H1 (cell line): ENCODE measurements around the gene CLDN3. TPM values are rescaled to one million over a fixed set of nuclear protein-coding genes. Genes with fewer than 3 reads are reported as not detected.
A peak's percentile ranks its signal among the peaks of the same experiment; 100 is the strongest.

Experiments used
- NRF1 ChIP-seq: IDR thresholded peaks from 2 replicates; pipeline ENCODE4 v1.6.1; 2011; ENCODE audit warnings: mild to moderate bottlenecking, low read depth, low read length, improper control_type of control experiment
- PHF8 ChIP-seq: fragments of 200-600 bp; sonication (generic); conservative IDR thresholded peaks from 2 replicates; pipeline ENCODE4 v1.7.1; 2012; ENCODE audit warnings: low read depth, mild to moderate bottlenecking, inconsistent platforms, low read length, moderate library complexity
- TAF1 ChIP-seq: IDR thresholded peaks from 2 replicates; pipeline ENCODE4 v1.6.1; 2011; ENCODE audit warnings: mild to moderate bottlenecking, low read depth, low read length
- polyA plus RNA-seq, 7 experiments: library from polyadenylated mRNA; depleted of rRNA in 3 of 7; stranded (reverse) in 5 of 7; unstranded in 2 of 7; fragments of >200 nt in 5 of 7; fragments of 200-250 nt in 2 of 7; gene quantifications; 1 replicate in 5 of 7; 2 replicates in 1 of 7; 4 replicates in 1 of 7; pipeline versions ENCODE4 v1.2.1 to v1.2.3, GENCODE V29; 2011 to 2013; ENCODE audit warnings: missing spikeins in 2 of 7, mixed read lengths in 2 of 7
- total RNA-seq: library from RNA; stranded (reverse); fragmentation: NEBNext Ultra II Directional; extraction: Animal tissue kit (Norgen Biotek cat#: 25700); gene quantifications from 2 replicates; pipeline ENCODE4 v1.2.1, GENCODE V29; 2021

The CLDN3 gene
- total and polyA plus RNA-seq, 2 of the 8 experiments (the other 6 are each of a cell fraction or from before 2014, with no cell fraction given), result 19.1 to 65.2 TPM

- TF ChIP-seq PHF8 (peak; percentile 48; the same call in 1 of the 2 replicates), TAF1 (peak; percentile 87), NRF1 (peak; percentile 7; the same call in 1 of the 2 replicates)
Observed at GRCh38 chr7:73770002-73770859, at the start of gene CLDN3 (continued).
